ENCODE results near the gene SKIL.

The SKIL gene

DNA sequence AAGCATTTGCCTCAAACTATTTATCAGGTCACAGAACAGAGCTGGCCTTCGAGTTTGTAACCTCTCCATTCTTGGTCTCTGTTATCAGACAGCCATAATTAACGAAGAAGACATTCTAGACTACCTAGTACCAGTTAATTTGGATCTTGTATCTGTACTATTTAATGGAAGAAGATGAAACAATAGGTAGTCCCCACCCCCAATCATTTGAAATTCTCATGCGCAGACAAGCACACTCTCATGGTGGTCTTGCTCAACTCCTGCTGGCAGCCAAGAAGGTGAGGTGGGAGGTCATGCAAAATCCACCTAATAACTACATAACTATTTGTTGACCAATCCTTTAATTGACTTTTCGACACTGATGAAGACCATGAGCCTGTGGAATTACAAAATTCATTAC, 2.8 kb upstream of the SKIL start:
- TF ChIP-seq, protein P1, sequence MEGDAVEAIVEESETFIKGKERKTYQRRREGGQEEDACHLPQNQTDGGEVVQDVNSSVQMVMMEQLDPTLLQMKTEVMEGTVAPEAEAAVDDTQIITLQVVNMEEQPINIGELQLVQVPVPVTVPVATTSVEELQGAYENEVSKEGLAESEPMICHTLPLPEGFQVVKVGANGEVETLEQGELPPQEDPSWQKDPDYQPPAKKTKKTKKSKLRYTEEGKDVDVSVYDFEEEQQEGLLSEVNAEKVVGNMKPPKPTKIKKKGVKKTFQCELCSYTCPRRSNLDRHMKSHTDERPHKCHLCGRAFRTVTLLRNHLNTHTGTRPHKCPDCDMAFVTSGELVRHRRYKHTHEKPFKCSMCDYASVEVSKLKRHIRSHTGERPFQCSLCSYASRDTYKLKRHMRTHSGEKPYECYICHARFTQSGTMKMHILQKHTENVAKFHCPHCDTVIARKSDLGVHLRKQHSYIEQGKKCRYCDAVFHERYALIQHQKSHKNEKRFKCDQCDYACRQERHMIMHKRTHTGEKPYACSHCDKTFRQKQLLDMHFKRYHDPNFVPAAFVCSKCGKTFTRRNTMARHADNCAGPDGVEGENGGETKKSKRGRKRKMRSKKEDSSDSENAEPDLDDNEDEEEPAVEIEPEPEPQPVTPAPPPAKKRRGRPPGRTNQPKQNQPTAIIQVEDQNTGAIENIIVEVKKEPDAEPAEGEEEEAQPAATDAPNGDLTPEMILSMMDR (IDR thresholded peaks at IDR 0.05; ENCODE audit: low read depth, low read length): no peak
- H3K4me3 ChIP-seq (ENCODE audit: low read depth, low read length): no peak overlapping the region

GRCh38 chr3:170355738-170356595, 1.5 kb upstream of the SKIL start:
- TF ChIP-seq, protein P1 (IDR thresholded peaks at IDR 0.05; ENCODE audit: low read depth, low read length): no peak
- H3K4me3 ChIP-seq (ENCODE audit: low read depth, low read length): peak overlapping the region; percentile 62

GRCh38 chr3:170356596-170357175, 829 bp upstream of the SKIL start:
- H3K4me3 ChIP-seq (ENCODE audit: low read depth, low read length): peak overlapping the region; percentile 62
- TF ChIP-seq, protein P1 (IDR thresholded peaks at IDR 0.05; ENCODE audit: low read depth, low read length): no peak

GRCh38 chr3:170358042-170359010, 811 bp downstream of the SKIL start:
- peak overlapping the region; percentile 79 for H3K4me3 ChIP-seq (ENCODE audit: low read depth, low read length)
- TF ChIP-seq, protein P1 (IDR thresholded peaks at IDR 0.05; ENCODE audit: low read depth, low read length): peak; percentile 50

DNA sequence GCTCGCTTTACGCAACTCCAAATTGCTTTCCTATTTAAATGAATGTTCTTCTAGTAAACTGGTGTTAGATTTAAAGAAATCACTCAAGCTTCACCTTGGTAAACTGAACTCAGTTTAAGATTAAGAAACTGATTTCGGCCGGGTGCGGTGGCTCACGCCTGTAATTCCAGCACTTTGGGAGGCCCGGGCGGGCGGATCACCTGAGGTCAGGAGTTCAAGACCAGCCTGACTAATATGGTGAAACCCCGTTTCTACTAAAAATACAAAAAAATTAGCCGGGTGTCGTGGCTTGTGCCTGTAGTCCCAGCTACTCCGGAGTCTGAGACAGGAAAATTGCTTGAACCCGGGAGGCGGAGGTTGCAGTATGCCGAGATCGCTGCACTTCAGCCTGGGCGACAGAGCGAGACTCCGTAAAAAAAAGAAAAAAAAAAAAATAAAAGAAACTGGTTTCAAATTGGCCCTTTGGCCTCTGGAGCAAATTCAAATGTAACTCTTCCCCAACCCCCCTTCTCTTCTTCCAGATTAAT, 1.7 kb downstream of the SKIL start:
- TF ChIP-seq, protein P1 (IDR thresholded peaks at IDR 0.05; ENCODE audit: low read depth, low read length): no peak
- peak overlapping the region; percentile 79 for H3K4me3 ChIP-seq (ENCODE audit: low read depth, low read length)

DNA sequence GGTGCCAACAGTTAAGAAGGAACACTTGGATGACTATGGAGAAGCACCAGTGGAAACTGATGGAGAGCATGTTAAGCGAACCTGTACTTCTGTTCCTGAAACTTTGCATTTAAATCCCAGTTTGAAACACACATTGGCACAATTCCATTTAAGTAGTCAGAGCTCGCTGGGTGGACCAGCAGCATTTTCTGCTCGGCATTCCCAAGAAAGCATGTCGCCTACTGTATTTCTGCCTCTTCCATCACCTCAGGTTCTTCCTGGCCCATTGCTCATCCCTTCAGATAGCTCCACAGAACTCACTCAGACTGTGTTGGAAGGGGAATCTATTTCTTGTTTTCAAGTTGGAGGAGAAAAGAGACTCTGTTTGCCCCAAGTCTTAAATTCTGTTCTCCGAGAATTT, 3.0 kb downstream of the SKIL start:
- H3K4me3 ChIP-seq (ENCODE audit: low read depth, low read length): no peak overlapping the region
- TF ChIP-seq, protein P1 (IDR thresholded peaks at IDR 0.05; ENCODE audit: low read depth, low read length): no peak
